BJ (cell line): Measurements from ENCODE around the gene UBE3A. TPM values are rescaled to one million over a fixed set of nuclear protein-coding genes. Genes with fewer than 3 reads are reported as not detected.
A peak's percentile ranks its signal among the peaks of the same experiment; 100 is the strongest.

Experiments
- CTCF ChIA-PET: fragments of 350-600 bp; formaldehyde crosslinking; extraction: SDS; loops from one replicate; lab custom pipeline; 2021; ENCODE audit warnings: antibody characterized with exemption, inconsistent platforms; lab: Yijun Ruan, JAX
- POLR2A ChIA-PET: fragments of 300-600 bp; sonication (Branson Sonifier 250); formaldehyde crosslinking; extraction: SDS; loops from one replicate; lab custom pipeline; 2021; ENCODE audit warnings: antibody characterized with exemption; lab: Charles Lee
- DNase-seq: peaks from one replicate; pipeline ENCODE4 v3.0.0-alpha.2; 2011; ENCODE audit warnings: low read depth
- H3K27me3 ChIP-seq: 2 replicates; pipeline ENCODE4 v1.6.0; 2011; ENCODE audit warnings: low read length; ENCODE audit not compliant: control insufficient read depth, insufficient read depth
- H3K36me3 ChIP-seq: 2 replicates; pipeline ENCODE4 v1.5.1; 2011; ENCODE audit warnings: low read length; ENCODE audit not compliant: control insufficient read depth, insufficient read depth
- H3K4me3 ChIP-seq: 2 replicates; pipeline ENCODE4 v1.5.1; 2011; ENCODE audit warnings: low read depth, mild to moderate bottlenecking, control low read depth, low read length
- CTCF ChIP-seq: IDR thresholded peaks from 2 replicates; pipeline ENCODE4 v1.5.1; 2011; ENCODE audit warnings: low read depth, mild to moderate bottlenecking, control low read depth, inconsistent platforms, low read length, moderate library complexity; ENCODE audit not compliant: insufficient read depth
- polyA plus RNA-seq: library from polyadenylated mRNA; depleted of rRNA; stranded (reverse); fragments of >200 nt; gene quantifications from 2 replicates; pipeline ENCODE4 v1.2.3, GENCODE V29; 2011

UBE3A gene
- polyA plus RNA-seq, 1 experiment = 23.5 TPM

DNA sequence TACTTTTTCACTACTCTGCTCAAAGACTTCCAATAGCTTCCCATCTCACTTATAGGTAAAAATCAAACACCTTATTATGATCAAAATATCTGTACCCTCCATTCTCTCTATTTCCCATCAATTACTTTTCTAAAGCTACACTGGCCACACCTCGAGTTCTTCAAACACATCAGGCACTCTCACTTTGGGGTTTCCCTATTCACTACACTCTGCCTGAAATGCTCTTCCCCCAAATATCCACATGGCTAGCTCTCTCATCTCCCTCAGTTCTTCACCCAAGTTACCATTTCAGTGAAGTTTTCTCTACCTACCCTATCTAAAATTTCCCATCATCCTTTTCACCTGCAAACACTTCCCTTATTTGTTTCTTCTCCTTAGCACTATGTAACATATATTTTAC is 14.8 kb downstream of the UBE3A start:
- DNase-seq = no peak
- Histone ChIP-seq H3K36me3 (no peaks in the 10 kb centered on the region), H3K27me3 (no peaks in the 10 kb centered on the region), H3K4me3 (no peak overlapping the region)
- ChIA-PET CTCF (interaction anchor here (0.9 to 1.6 kb wide), 3 partner anchors 10 to 27 kb away, joined by 3 to 4 read pairs (median 3); no protein-coding TSS in a partner anchor), POLR2A (no interaction called here)
- TF ChIP-seq CTCF = no peak

- Histone ChIP-seq H3K4me3 (no peak overlapping the region), H3K36me3 (no peaks in the 10 kb centered on the region), H3K27me3 (no peaks in the 10 kb centered on the region)
- ChIA-PET CTCF (no interaction called here), POLR2A (no interaction called here)
- DNase-seq = peak; percentile 11
- TF ChIP-seq CTCF = no peak
Measured at GRCh38 chr15:25422021-25422420, 16.8 kb downstream of the UBE3A start.

DNA sequence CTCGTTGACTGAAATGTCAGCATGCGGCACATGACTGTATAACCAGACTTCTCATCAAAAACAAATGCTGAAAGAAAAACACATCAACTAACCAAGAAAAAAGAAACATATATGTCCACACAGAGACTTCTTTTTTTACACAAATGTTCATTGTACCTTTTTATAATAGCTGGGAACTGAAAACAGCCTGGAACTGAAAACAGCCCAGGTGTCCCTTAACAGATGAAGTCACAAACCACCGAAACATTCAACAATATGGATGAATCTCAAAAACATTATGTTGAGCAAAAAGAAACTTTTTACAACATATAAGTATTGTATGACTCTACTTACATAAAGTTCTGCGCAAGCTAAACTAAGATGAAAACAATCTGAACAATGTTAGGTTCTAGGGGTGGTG is 20.6 kb downstream of the UBE3A start:
- no peak for TF ChIP-seq CTCF
- ChIA-PET POLR2A (no interaction called here), CTCF (no interaction called here)
- no peak overlapping the region for H3K4me3 ChIP-seq
- DNase-seq = no peak
- no peaks in the 10 kb centered on the region for H3K36me3 ChIP-seq
- no peaks in the 10 kb centered on the region for H3K27me3 ChIP-seq

DNA sequence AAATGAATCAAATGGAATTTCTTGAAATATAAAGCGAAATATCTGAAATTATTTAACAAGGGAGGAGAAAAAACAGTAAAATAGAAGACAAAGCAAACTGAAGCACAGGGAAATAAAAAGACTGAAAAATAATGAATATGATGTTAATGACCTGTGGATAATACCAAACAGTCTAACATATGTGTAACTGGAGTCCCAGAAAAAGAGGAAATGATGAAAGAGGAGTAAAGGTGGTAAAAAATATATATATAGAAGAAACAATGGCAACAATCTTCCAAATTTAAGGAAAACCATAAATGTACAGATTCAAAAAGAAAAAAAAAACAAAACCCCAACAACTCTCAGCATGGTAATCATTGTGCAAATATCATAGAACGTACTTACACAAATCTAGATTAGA is 21.2 kb downstream of the UBE3A start:
- ChIA-PET CTCF (no interaction called here), POLR2A (no interaction called here)
- H3K4me3 ChIP-seq = no peak overlapping the region
- no peaks in the 10 kb centered on the region for H3K36me3 ChIP-seq
- no peaks in the 10 kb centered on the region for H3K27me3 ChIP-seq
- DNase-seq = no peak
- no peak for TF ChIP-seq CTCF

- Histone ChIP-seq H3K36me3 (no peaks in the 10 kb centered on the region), H3K4me3 (no peak overlapping the region), H3K27me3 (no peaks in the 10 kb centered on the region)
- ChIA-PET CTCF (no interaction called here), POLR2A (no interaction called here)
- no peak for TF ChIP-seq CTCF
- no peak for DNase-seq
Measured at GRCh38 chr15:25416693-25417092, 22.1 kb downstream of the UBE3A start.
